ENCODE results near the gene TRIM47.

Gene TRIM47

GRCh38 chr17:75878174-75878998, at the start of gene TRIM47:
Gene TRIM47 (minus strand): TSS chr17:75878581. CDS start chr17:75878548, 33 bp downstream.
- DNase-seq (ENCODE audit: low read depth), result no peak

GRCh38 chr17:75927286-75927922, 49.0 kb upstream of the TRIM47 start:
- no peak for DNase-seq (ENCODE audit: low read depth)

GRCh38 chr17:75926456-75926855, 48.1 kb upstream of the TRIM47 start:
- no peak for DNase-seq (ENCODE audit: low read depth)

- DNase-seq (ENCODE audit: low read depth), result no peak
Observed at GRCh38 chr17:75925912-75926311, 47.5 kb upstream of the TRIM47 start.

- no peak for DNase-seq (ENCODE audit: low read depth)
Observed at GRCh38 chr17:75925103-75925502, 46.7 kb upstream of the TRIM47 start.

GRCh38 chr17:75922963-75923874, 44.8 kb upstream of the TRIM47 start:
- no peak for DNase-seq (ENCODE audit: low read depth)

GRCh38 chr17:75922173-75922961, 44.0 kb upstream of the TRIM47 start:
- DNase-seq (ENCODE audit: low read depth), result no peak

- no peak for DNase-seq (ENCODE audit: low read depth)
Observed at GRCh38 chr17:75921596-75921995, 43.2 kb upstream of the TRIM47 start.

- no peak for DNase-seq (ENCODE audit: low read depth)
Observed at GRCh38 chr17:75920045-75920560, 41.7 kb upstream of the TRIM47 start.

GRCh38 chr17:75919611-75920010, 41.2 kb upstream of the TRIM47 start:
- no peak for DNase-seq (ENCODE audit: low read depth)

GRCh38 chr17:75917917-75918445, 39.6 kb upstream of the TRIM47 start:
- no peak for DNase-seq (ENCODE audit: low read depth)

GRCh38 chr17:75917141-75917916, 38.9 kb upstream of the TRIM47 start:
- no peak for DNase-seq (ENCODE audit: low read depth)

- no peak for DNase-seq (ENCODE audit: low read depth)
Observed at GRCh38 chr17:75915268-75915667, 36.9 kb upstream of the TRIM47 start.

GRCh38 chr17:75914643-75915267, 36.4 kb upstream of the TRIM47 start:
- no peak for DNase-seq (ENCODE audit: low read depth)

GRCh38 chr17:75913537-75914210, 35.3 kb upstream of the TRIM47 start:
- no peak for DNase-seq (ENCODE audit: low read depth)

- no peak for DNase-seq (ENCODE audit: low read depth)
Observed at GRCh38 chr17:75910699-75911098, 32.3 kb upstream of the TRIM47 start.

GRCh38 chr17:75909812-75910274, 31.5 kb upstream of the TRIM47 start:
- DNase-seq (ENCODE audit: low read depth), result no peak

- no peak for DNase-seq (ENCODE audit: low read depth)
Observed at GRCh38 chr17:75909051-75909811, 30.9 kb upstream of the TRIM47 start.

Data from GM04504 (cell line).